Central memory CD8-positive, alpha-beta T cell (primary cell): ENCODE measurements around the gene GALNT16.

Experiments used
- ATAC-seq: fragments of 150-1000 bp; cut with Tn5 transposase; replicated peaks from 2 replicates; pipeline ENCODE4 v1.10.0; 2022; ENCODE audit warnings: mild to moderate bottlenecking, moderate FRiP score, moderate number of reproducible peaks; ENCODE audit not compliant: poor library complexity, severe bottlenecking; ENCODE audit errors: extremely low read depth
- DNase-seq, 2 donors: peaks; one replicate each; pipeline ENCODE4 v3.0.0; 2021; ENCODE audit warnings: low spot score in 2 of 2
- H3K27ac Mint-ChIP-seq: one replicate; pipeline ENCODE4 v1.8.0; 2022; ENCODE audit warnings: low read depth, mild to moderate bottlenecking, moderate library complexity, mixed read lengths
- H3K27me3 Mint-ChIP-seq: one replicate; pipeline ENCODE4 v1.8.0; 2022; ENCODE audit warnings: mixed read lengths
- H3K36me3 Mint-ChIP-seq: one replicate; pipeline ENCODE4 v1.8.0; 2022; ENCODE audit warnings: mild to moderate bottlenecking, moderate library complexity, mixed read lengths; ENCODE audit not compliant: insufficient read depth
- H3K4me1 Mint-ChIP-seq: one replicate; pipeline ENCODE4 v1.8.0; 2022; ENCODE audit warnings: mixed read lengths
- H3K4me3 Mint-ChIP-seq: one replicate; pipeline ENCODE4 v1.8.0; 2022; ENCODE audit warnings: mild to moderate bottlenecking, moderate library complexity, mixed read lengths
- H3K9me3 Mint-ChIP-seq: one replicate; pipeline ENCODE4 v1.8.0; 2022; ENCODE audit warnings: mixed read lengths

Gene GALNT16

GRCh38 chr14:69240527-69241173 lies 19.3 kb upstream of the GALNT16 start:
- H3K27ac Mint-ChIP-seq = no peak overlapping the region
- DNase-seq (no peak), ATAC-seq (no peak)
- H3K4me3 Mint-ChIP-seq = no peak overlapping the region
- H3K9me3 Mint-ChIP-seq = no peaks in the 10 kb centered on the region
- no peaks in the 10 kb centered on the region for H3K27me3 Mint-ChIP-seq
- H3K4me1 Mint-ChIP-seq = no peaks in the 10 kb centered on the region
- peaks cover 24% of the 10 kb centered on the region for H3K36me3 Mint-ChIP-seq

- no peaks in the 10 kb centered on the region for H3K27me3 Mint-ChIP-seq
- H3K36me3 Mint-ChIP-seq = peaks cover 18% of the 10 kb centered on the region
- no peak overlapping the region for H3K27ac Mint-ChIP-seq
- no peaks in the 10 kb centered on the region for H3K9me3 Mint-ChIP-seq
- H3K4me3 Mint-ChIP-seq = no peak overlapping the region
- ATAC-seq (no peak), DNase-seq (no peak)
- H3K4me1 Mint-ChIP-seq = no peaks in the 10 kb centered on the region
Observed at GRCh38 chr14:69241577-69241976, 18.4 kb upstream of the GALNT16 start.

GRCh38 chr14:69242311-69243224 lies 17.4 kb upstream of the GALNT16 start:
- no peak overlapping the region for H3K27ac Mint-ChIP-seq
- no peaks in the 10 kb centered on the region for H3K4me1 Mint-ChIP-seq
- no peaks in the 10 kb centered on the region for H3K27me3 Mint-ChIP-seq
- no peaks in the 10 kb centered on the region for H3K9me3 Mint-ChIP-seq
- DNase-seq (peak in 1 of 2 donors; percentile 28), ATAC-seq (no peak)
- H3K4me3 Mint-ChIP-seq = no peak overlapping the region
- H3K36me3 Mint-ChIP-seq = peaks cover 18% of the 10 kb centered on the region

GRCh38 chr14:69244946-69245345 lies 15.0 kb upstream of the GALNT16 start:
- Mint-ChIP-seq H3K36me3 (peaks cover 6% of the 10 kb centered on the region), H3K9me3 (no peaks in the 10 kb centered on the region), H3K4me1 (no peaks in the 10 kb centered on the region), H3K27ac (no peak overlapping the region), H3K27me3 (no peaks in the 10 kb centered on the region), H3K4me3 (no peak overlapping the region)
- DNase-seq = no peak
- no peak for ATAC-seq

GRCh38 chr14:69246331-69246730 lies 13.6 kb upstream of the GALNT16 start:
- Mint-ChIP-seq H3K27me3 (no peaks in the 10 kb centered on the region), H3K9me3 (no peaks in the 10 kb centered on the region), H3K36me3 (peaks cover 3% of the 10 kb centered on the region), H3K4me1 (no peaks in the 10 kb centered on the region), H3K4me3 (no peak overlapping the region), H3K27ac (no peak overlapping the region)
- no peak for ATAC-seq
- no peak for DNase-seq

- no peak overlapping the region for H3K4me3 Mint-ChIP-seq
- no peak overlapping the region for H3K27ac Mint-ChIP-seq
- no peaks in the 10 kb centered on the region for H3K9me3 Mint-ChIP-seq
- DNase-seq = no peak
- H3K4me1 Mint-ChIP-seq = no peaks in the 10 kb centered on the region
- peaks cover 7% of the 10 kb centered on the region for H3K27me3 Mint-ChIP-seq
- no peaks in the 10 kb centered on the region for H3K36me3 Mint-ChIP-seq
- no peak for ATAC-seq
Observed at GRCh38 chr14:69247676-69248440, 12.1 kb upstream of the GALNT16 start.

- Mint-ChIP-seq H3K4me1 (no peaks in the 10 kb centered on the region), H3K27me3 (peaks cover 19% of the 10 kb centered on the region), H3K27ac (no peak overlapping the region), H3K4me3 (no peak overlapping the region), H3K9me3 (no peaks in the 10 kb centered on the region), H3K36me3 (no peaks in the 10 kb centered on the region)
- ATAC-seq (no peak), DNase-seq (no peak)
Observed at GRCh38 chr14:69249603-69250002, 10.4 kb upstream of the GALNT16 start.

GRCh38 chr14:69252851-69253250 lies 7.1 kb upstream of the GALNT16 start:
- H3K27me3 Mint-ChIP-seq = peaks cover 37% of the 10 kb centered on the region
- DNase-seq = no peak

GRCh38 chr14:69259168-69259526 lies 811 bp upstream of the GALNT16 start:
- no peak overlapping the region for H3K4me3 Mint-ChIP-seq
- ATAC-seq (no peak), DNase-seq (no peak)
- H3K27me3 Mint-ChIP-seq = peaks cover 73% of the 10 kb centered on the region
- H3K4me1 Mint-ChIP-seq = no peaks in the 10 kb centered on the region
- H3K27ac Mint-ChIP-seq = no peak overlapping the region
- H3K9me3 Mint-ChIP-seq = no peaks in the 10 kb centered on the region
- H3K36me3 Mint-ChIP-seq = no peaks in the 10 kb centered on the region

More at GRCh38 chr14:69252851-69253250, 7.1 kb upstream of the GALNT16 start:
- Mint-ChIP-seq H3K4me1 (no peaks in the 10 kb centered on the region), H3K27ac (no peak overlapping the region), H3K4me3 (no peak overlapping the region), H3K9me3 (no peaks in the 10 kb centered on the region), H3K36me3 (no peaks in the 10 kb centered on the region)
- ATAC-seq = no peak

GRCh38 chr14:69260190-69260860 lies 367 bp downstream of the GALNT16 start:
- no peaks in the 10 kb centered on the region for H3K9me3 Mint-ChIP-seq
- H3K36me3 Mint-ChIP-seq = no peaks in the 10 kb centered on the region
- DNase-seq = no peak

GRCh38 chr14:69260861-69261564 lies 1.1 kb downstream of the GALNT16 start:
- Mint-ChIP-seq H3K27ac (no peak overlapping the region), H3K4me3 (peak overlapping the region; percentile 50), H3K36me3 (no peaks in the 10 kb centered on the region), H3K4me1 (no peaks in the 10 kb centered on the region), H3K9me3 (no peaks in the 10 kb centered on the region), H3K27me3 (peaks cover 55% of the 10 kb centered on the region)
- ATAC-seq (peak; percentile 40), DNase-seq (no peak)

More at GRCh38 chr14:69260190-69260860, 367 bp downstream of the GALNT16 start:
- Mint-ChIP-seq H3K27ac (no peak overlapping the region), H3K27me3 (peaks cover 62% of the 10 kb centered on the region), H3K4me3 (peak overlapping the region; percentile 36), H3K4me1 (no peaks in the 10 kb centered on the region)
- no peak for ATAC-seq
